NB4 (cell line): ENCODE data around the gene CABP1.
A peak's percentile ranks its signal among the peaks of the same experiment; 100 is the strongest.

Experiments used
- DNase-seq: peaks from one replicate; pipeline ENCODE4 v3.0.0; 2010; ENCODE audit warnings: low read depth
- H3K4me3 ChIP-seq: one replicate; pipeline ENCODE4 v1.5.1; 2011; ENCODE audit warnings: mild to moderate bottlenecking, low read depth, low read length, moderate library complexity
- CTCF ChIP-seq: IDR thresholded peaks from one replicate; pipeline ENCODE4 v1.5.1; 2012; ENCODE audit warnings: low read depth, low read length
- MAX ChIP-seq: IDR thresholded peaks from 2 replicates; pipeline ENCODE4 v1.6.1; 2011; ENCODE audit warnings: low read depth, low read length
- MYC ChIP-seq: IDR thresholded peaks from 2 replicates; pipeline ENCODE4 v1.6.1; 2011; ENCODE audit warnings: low read depth, low read length
- POLR2A ChIP-seq: IDR thresholded peaks from 2 replicates; pipeline ENCODE4 v1.6.1; 2011; ENCODE audit warnings: mild to moderate bottlenecking; ENCODE audit not compliant: insufficient read length; ENCODE audit errors: extremely low read depth

The CABP1 gene

GRCh38 chr12:120654656-120655055 is 14.2 kb downstream of the CABP1 start:
- no peak overlapping the region for H3K4me3 ChIP-seq
- TF ChIP-seq POLR2A (no peak), MYC (no peak), CTCF (no peak), MAX (no peak)
- DNase-seq: no peak

DNA sequence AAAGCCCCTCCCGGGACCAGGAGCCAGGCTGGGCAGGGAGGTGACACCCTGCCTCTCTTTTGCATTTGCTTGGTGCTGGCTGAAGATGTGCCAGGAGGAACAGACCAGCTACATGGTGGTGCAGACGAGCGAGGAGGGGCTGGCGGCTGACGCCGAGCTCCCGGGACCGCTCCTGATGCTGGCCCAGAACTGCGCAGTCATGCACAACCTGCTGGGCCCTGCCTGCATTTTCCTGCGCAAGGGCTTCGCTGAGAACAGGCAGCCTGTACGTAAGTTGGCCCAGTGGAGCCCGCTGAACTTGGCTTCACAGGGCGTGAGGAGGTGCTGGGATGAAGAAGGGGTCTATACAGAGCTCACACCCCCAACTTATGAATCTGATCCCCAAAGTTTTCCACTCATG is 15.6 kb downstream of the CABP1 start:
- H3K4me3 ChIP-seq: no peak overlapping the region
- no peak for TF ChIP-seq POLR2A
- DNase-seq: no peak

GRCh38 chr12:120658286-120659150 is 18.1 kb downstream of the CABP1 start:
- no peak for DNase-seq
- TF ChIP-seq MAX (no peak), POLR2A (no peak), MYC (no peak), CTCF (no peak)

GRCh38 chr12:120659151-120659525 is 18.7 kb downstream of the CABP1 start:
- H3K4me3 ChIP-seq: no peak overlapping the region
- DNase-seq: no peak
- TF ChIP-seq POLR2A (no peak), CTCF (no peak), MYC (no peak), MAX (no peak)

More at GRCh38 chr12:120658286-120659150, 18.1 kb downstream of the CABP1 start:
- H3K4me3 ChIP-seq: no peak overlapping the region

GRCh38 chr12:120661432-120661831 is 21.0 kb downstream of the CABP1 start:
- H3K4me3 ChIP-seq: no peak overlapping the region
- no peak for DNase-seq
- no peak for TF ChIP-seq MYC
- no peak for TF ChIP-seq POLR2A
- TF ChIP-seq MAX: no peak

- no peak overlapping the region for H3K4me3 ChIP-seq
- DNase-seq: peak; percentile 80
- TF ChIP-seq MAX (no peak), MYC (no peak), POLR2A (no peak), CTCF (no peak)
Observed at GRCh38 chr12:120662879-120663278, 22.5 kb downstream of the CABP1 start.

- H3K4me3 ChIP-seq: no peak overlapping the region
- no peak for TF ChIP-seq POLR2A
- TF ChIP-seq MAX: no peak
- TF ChIP-seq CTCF: no peak
- TF ChIP-seq MYC: no peak
- no peak for DNase-seq
Observed at GRCh38 chr12:120663741-120664140, 23.3 kb downstream of the CABP1 start.
